SK-N-SH (cell line): Measurements from ENCODE around the gene RBM7.

Source experiments
- RAD21 ChIP-seq: IDR thresholded peaks from 2 replicates; pipeline ENCODE4 v1.6.1; 2012; ENCODE audit warnings: mild to moderate bottlenecking, low read length
- RXRA ChIP-seq: IDR thresholded peaks from 2 replicates; pipeline ENCODE4 v1.4.0; 2012; ENCODE audit warnings: low read depth, mild to moderate bottlenecking, borderline replicate concordance
- TF ChIP-seq, protein P1 (sequence below): fragments of 200-600 bp; sonication (generic); IDR thresholded peaks from 2 replicates; pipeline ENCODE4 v1.6.1; 2017; ENCODE audit warnings: antibody characterized with exemption, mild to moderate bottlenecking, moderate library complexity

- TF ChIP-seq, protein P1, sequence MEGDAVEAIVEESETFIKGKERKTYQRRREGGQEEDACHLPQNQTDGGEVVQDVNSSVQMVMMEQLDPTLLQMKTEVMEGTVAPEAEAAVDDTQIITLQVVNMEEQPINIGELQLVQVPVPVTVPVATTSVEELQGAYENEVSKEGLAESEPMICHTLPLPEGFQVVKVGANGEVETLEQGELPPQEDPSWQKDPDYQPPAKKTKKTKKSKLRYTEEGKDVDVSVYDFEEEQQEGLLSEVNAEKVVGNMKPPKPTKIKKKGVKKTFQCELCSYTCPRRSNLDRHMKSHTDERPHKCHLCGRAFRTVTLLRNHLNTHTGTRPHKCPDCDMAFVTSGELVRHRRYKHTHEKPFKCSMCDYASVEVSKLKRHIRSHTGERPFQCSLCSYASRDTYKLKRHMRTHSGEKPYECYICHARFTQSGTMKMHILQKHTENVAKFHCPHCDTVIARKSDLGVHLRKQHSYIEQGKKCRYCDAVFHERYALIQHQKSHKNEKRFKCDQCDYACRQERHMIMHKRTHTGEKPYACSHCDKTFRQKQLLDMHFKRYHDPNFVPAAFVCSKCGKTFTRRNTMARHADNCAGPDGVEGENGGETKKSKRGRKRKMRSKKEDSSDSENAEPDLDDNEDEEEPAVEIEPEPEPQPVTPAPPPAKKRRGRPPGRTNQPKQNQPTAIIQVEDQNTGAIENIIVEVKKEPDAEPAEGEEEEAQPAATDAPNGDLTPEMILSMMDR: no peak
- no peak for TF ChIP-seq RXRA
- TF ChIP-seq RAD21: no peak
These were observed 37.5 kb upstream of the RBM7 start for GRCh38 chr11:114362958-114363357.
